ENCODE results near the gene LSM5.
"Not testable (repeated sequence)": the region's sequence is repeated elsewhere in the genome, so short reads cannot be mapped to it uniquely, and the experiment has no call there.

The LSM5 gene

GRCh38 chr7:32502728-32503127 lies 12.5 kb upstream of the LSM5 start:
- no peak for DNase-seq

- no peak for DNase-seq
These were observed 11.3 kb upstream of the LSM5 start for GRCh38 chr7:32501522-32501921.

- no peak for DNase-seq
These were observed 10.8 kb upstream of the LSM5 start for GRCh38 chr7:32500922-32501341.

- not testable (repeated sequence) for DNase-seq
These were observed 10.0 kb upstream of the LSM5 start for GRCh38 chr7:32500216-32500615.

- not testable (repeated sequence) for DNase-seq
These were observed 9.6 kb upstream of the LSM5 start for GRCh38 chr7:32499755-32500154.

GRCh38 chr7:32496052-32496813 lies 6.1 kb upstream of the LSM5 start:
- DNase-seq, result no peak

GRCh38 chr7:32495298-32496051 lies 5.3 kb upstream of the LSM5 start, which contains the start of gene AVL9:
TSS of gene AVL9 (plus strand) at chr7:32495489. CDS start at chr7:32495710, 221 bp downstream.
- DNase-seq, result peak; percentile 98

GRCh38 chr7:32494946-32495297 lies 4.7 kb upstream of the LSM5 start:
- DNase-seq, result no peak

GRCh38 chr7:32489788-32490126 lies 423 bp downstream of the LSM5 start:
- DNase-seq, result no peak

- DNase-seq, result no peak
These were observed 8.3 kb downstream of the LSM5 start for GRCh38 chr7:32481921-32482320.

GRCh38 chr7:32481176-32481575 lies 9.0 kb downstream of the LSM5 start:
- no peak for DNase-seq

- no peak for DNase-seq
These were observed 10.5 kb downstream of the LSM5 start for GRCh38 chr7:32479574-32480200.

- DNase-seq, result no peak
These were observed 12.6 kb downstream of the LSM5 start for GRCh38 chr7:32477649-32477980.

- DNase-seq, result no peak
These were observed 13.1 kb downstream of the LSM5 start for GRCh38 chr7:32476816-32477648.

GRCh38 chr7:32474008-32474407 lies 16.2 kb downstream of the LSM5 start:
- no peak for DNase-seq

- DNase-seq, result no peak
These were observed 18.2 kb downstream of the LSM5 start for GRCh38 chr7:32472015-32472414.

GRCh38 chr7:32470871-32471270 lies 19.3 kb downstream of the LSM5 start:
- no peak for DNase-seq

GRCh38 chr7:32470004-32470403 lies 20.2 kb downstream of the LSM5 start:
- DNase-seq, result not testable (repeated sequence)

- DNase-seq, result not testable (repeated sequence)
These were observed 25.4 kb downstream of the LSM5 start for GRCh38 chr7:32464641-32465416.

GRCh38 chr7:32462977-32463376 lies 27.2 kb downstream of the LSM5 start:
- DNase-seq, result no peak

- no peak for DNase-seq
These were observed 27.7 kb downstream of the LSM5 start for GRCh38 chr7:32462451-32462850.

GRCh38 chr7:32461484-32461883 lies 28.7 kb downstream of the LSM5 start:
- DNase-seq, result no peak

Data from right forelimb (tissue), 1 donor.